GM10847 (cell line): ENCODE data around the gene ELOB.

Experiments
- POLR2A ChIP-seq: IDR thresholded peaks from 2 replicates; pipeline ENCODE4 v1.6.1; 2011; ENCODE audit not compliant: insufficient read length; ENCODE audit errors: extremely low read depth

Gene ELOB

GRCh38 chr16:2769675-2770056, 7.4 kb downstream of the ELOB start:
- TF ChIP-seq POLR2A = no peak

GRCh38 chr16:2769100-2769529, 8.0 kb downstream of the ELOB start:
- TF ChIP-seq POLR2A = no peak

DNA sequence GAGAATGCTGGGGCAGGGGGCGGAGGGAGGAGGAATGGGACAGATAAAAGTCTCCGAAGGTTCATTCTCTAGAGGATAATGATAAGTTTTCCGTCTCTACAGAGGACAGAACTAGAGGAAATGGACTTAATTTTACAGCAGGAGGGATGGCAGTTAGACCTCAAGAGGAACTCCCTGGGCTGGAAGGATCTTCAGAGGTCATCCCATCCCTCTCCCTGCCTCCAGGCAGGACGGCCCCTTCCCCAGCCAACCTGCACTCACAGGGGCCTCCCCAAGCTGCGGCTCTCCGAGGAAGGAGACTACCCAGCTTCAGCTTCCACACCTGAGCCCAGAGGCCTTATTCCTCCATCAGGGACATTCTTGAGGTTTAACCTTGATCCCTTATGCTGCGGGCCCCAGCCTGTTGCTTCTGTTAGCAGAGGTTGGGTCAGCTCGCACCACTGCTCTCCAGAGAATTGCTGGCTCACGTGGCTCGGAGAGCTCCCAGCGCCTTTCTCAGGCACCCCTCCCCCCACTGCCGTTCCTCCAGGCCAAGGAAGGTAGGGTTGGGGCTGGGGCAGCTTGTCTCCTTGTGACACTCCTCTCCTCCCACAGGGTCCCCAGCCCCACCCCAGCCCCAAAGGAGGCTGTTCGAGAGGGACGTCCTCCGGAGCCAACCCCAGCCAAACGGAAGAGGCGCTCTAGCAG, 8.5 kb downstream of the ELOB start:
- no peak for TF ChIP-seq POLR2A

GRCh38 chr16:2767891-2768290, 9.2 kb downstream of the ELOB start:
- TF ChIP-seq POLR2A = no peak

DNA sequence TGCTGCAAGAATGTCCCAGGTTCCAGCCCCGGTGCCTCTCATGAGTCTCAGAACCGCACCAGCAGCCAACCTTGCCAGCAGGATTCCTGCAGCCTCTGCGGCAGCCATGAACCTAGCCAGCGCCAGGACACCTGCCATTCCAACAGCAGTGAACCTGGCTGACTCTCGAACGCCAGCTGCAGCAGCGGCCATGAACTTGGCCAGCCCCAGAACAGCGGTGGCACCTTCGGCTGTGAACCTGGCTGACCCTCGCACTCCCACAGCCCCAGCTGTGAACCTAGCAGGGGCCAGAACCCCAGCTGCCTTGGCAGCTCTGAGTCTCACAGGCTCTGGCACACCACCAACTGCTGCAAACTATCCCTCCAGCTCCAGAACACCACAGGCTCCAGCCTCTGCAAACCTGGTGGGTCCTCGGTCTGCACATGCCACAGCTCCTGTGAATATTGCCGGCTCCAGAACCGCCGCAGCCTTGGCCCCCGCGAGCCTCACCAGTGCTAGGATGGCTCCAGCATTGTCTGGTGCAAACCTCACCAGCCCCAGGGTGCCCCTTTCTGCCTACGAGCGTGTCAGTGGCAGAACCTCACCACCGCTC, 9.8 kb downstream of the ELOB start:
- no peak for TF ChIP-seq POLR2A

DNA sequence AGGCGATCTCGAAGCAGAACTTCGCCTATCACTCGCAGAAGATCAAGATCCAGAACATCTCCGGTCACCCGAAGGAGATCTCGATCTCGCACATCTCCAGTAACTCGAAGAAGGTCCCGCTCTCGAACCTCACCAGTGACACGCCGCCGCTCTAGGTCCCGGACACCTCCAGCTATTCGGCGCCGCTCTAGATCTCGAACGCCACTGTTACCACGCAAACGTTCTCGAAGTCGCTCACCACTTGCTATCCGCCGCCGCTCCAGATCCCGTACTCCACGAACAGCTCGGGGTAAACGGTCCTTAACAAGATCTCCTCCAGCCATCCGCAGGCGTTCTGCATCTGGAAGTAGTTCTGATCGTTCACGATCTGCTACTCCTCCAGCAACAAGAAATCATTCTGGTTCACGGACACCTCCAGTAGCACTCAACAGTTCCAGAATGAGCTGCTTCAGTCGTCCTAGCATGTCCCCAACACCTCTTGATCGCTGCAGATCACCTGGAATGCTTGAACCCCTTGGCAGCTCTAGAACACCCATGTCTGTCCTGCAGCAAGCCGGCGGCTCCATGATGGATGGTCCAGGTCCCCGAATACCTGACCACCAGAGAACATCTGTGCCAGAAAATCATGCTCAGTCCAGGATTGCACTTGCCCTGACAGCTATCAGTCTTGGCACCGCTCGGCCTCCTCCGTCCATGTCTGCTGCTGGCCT, 10.5 kb downstream of the ELOB start:
- no peak for TF ChIP-seq POLR2A

DNA sequence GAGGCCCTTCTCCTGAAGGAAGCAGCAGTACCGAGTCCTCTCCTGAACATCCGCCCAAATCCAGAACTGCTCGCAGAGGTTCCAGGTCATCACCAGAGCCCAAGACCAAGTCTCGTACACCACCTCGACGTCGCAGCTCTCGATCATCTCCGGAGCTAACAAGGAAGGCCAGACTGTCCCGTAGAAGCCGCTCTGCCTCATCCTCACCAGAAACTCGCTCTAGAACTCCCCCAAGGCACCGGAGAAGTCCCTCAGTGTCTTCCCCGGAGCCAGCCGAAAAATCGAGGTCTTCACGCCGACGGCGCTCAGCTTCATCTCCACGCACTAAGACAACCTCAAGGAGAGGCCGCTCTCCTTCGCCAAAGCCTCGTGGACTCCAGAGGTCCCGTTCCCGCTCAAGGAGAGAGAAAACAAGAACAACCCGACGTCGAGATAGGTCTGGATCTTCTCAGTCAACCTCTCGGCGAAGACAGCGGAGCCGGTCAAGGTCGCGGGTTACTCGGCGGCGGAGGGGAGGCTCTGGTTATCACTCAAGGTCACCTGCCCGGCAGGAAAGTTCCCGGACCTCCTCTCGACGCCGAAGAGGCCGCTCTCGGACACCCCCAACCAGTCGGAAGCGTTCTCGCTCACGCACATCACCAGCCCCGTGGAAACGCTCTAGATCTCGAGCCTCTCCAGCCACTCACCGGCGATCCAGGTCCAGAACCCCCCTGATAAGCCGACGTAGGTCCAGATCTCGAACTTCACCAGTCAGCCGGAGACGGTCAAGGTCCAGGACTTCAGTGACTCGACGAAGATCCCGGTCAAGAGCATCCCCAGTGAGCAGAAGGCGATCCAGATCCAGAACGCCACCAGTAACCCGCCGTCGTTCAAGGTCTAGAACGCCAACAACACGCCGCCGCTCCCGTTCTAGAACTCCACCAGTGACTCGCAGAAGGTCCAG, 11.3 kb downstream of the ELOB start:
- TF ChIP-seq POLR2A = no peak

DNA sequence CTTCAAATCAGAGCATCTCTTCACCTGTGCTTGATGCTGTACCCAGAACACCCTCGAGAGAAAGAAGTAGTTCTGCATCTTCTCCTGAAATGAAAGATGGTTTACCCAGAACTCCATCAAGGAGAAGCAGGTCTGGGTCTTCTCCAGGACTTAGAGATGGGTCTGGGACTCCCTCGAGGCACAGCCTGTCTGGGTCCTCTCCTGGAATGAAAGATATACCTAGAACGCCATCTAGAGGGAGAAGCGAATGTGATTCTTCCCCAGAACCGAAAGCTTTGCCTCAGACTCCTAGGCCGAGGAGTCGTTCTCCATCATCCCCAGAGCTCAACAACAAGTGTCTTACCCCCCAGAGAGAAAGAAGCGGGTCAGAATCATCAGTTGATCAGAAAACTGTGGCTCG, 12.4 kb downstream of the ELOB start:
- no peak for TF ChIP-seq POLR2A

GRCh38 chr16:2763173-2763572, 13.9 kb downstream of the ELOB start:
- TF ChIP-seq POLR2A = no peak

- no peak for TF ChIP-seq POLR2A
These were observed 14.4 kb downstream of the ELOB start for GRCh38 chr16:2762711-2763110.

DNA sequence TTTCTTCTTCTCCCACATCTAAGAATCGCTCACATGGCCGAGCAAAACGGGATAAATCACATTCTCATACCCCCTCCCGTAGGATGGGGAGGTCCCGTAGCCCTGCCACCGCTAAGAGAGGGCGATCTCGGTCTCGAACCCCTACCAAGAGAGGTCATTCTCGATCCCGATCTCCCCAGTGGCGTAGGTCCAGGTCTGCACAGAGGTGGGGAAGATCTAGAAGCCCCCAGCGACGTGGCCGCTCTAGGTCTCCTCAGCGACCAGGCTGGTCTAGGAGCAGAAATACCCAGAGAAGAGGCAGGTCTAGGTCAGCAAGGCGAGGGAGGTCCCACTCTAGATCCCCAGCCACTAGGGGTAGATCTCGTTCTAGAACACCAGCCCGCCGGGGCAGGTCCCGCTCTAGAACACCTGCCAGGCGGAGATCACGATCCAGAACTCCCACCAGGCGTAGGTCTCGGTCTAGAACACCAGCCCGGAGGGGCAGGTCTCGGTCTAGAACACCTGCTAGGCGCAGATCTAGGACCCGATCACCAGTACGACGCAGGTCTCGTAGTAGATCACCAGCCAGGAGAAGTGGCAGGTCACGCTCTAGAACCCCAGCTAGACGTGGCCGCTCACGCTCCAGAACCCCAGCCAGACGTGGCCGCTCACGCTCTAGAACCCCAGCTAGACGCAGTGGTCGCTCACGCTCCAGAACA, 15.0 kb downstream of the ELOB start:
- no peak for TF ChIP-seq POLR2A

DNA sequence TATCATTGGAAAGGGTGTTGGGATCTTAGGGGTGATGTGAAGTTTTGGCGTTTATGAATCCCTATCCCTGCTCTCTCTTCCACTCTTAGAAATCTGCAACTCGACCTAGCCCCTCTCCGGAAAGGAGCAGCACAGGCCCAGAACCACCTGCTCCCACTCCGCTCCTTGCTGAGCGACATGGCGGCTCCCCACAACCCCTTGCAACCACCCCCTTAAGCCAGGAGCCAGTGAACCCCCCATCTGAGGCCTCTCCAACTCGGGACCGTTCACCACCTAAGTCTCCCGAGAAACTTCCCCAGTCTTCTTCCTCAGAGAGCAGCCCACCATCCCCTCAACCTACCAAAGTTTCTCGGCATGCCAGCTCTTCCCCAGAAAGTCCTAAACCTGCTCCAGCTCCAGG, 15.6 kb downstream of the ELOB start:
- no peak for TF ChIP-seq POLR2A

GRCh38 chr16:2757344-2757743, 19.7 kb downstream of the ELOB start:
- TF ChIP-seq POLR2A = no peak

GRCh38 chr16:2756288-2757015, 20.6 kb downstream of the ELOB start:
- TF ChIP-seq POLR2A = no peak
